ENCODE measurements around the gene PATL2. TPM values are rescaled to one million over a fixed set of nuclear protein-coding genes. Genes with fewer than 3 reads are reported as not detected.

PATL2 gene
- total and polyA plus RNA-seq, 8 donors = 0.92 to 5.8 (median 2.3) TPM; not detected in 1

DNA sequence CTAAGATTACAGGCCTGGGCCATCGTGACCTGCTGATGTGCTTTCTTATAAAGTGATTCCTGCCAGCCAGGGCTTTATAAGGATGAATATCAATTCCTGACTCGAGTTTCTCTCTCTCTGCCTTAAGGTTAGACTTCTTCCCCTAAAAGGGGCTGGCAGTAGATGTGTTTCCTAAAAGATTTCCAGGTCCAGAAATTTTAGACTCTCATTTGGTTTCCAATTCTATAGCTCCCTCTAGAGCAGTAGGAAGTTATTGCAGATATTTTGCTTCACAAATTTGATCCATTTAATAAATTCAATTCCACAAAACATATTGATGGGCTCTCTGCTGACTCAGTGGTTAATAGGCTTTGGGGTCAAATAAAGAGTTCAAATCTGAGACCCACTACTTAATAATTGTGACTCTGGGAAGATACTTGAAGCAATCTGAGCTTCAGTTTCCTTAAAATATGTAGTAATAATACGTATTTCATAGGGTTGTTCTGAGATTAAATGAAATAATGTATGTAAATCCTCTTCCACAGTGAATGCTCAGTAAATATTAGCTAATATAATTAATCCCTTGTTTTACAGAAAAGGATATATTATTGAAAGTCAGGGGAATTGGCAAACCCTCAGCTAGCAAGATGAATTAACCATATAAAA, 27.3 kb upstream of the PATL2 start:
- Histone ChIP-seq H3K4me1 (peaks cover 0 to 24% (median 3%) of the 10 kb centered on the region in 4 donors), H3K27me3 (no peaks in the 10 kb centered on the region), H3K9me3 (no peaks in the 10 kb centered on the region), H3K4me3 (no peak overlapping the region), H3K36me3 (no peaks in the 10 kb centered on the region), H3K27ac (peak overlapping the region in 2 of 5 donors; percentile 22 to 48)
- TF ChIP-seq POLR2AphosphoS5 (IDR thresholded peaks at IDR 0.05) (no peak), CTCF (IDR thresholded peaks at IDR 0.05) (peak in 5 of 7 experiments; percentile 28 to 71 (median 69))
- 61 to 71% (median 64%) methylated on average over 3 of the region's 3 CpGs for WGBS, 5 donors
- peak in 1 of 2 donors; percentile 73 for DNase-seq
- intact Hi-C loops (cut with DNase I; ENCODE audit: low total_unique reads) = loop anchor here (5.0 kb wide), 1 partner anchor 66 kb away; no protein-coding TSS in a partner anchor

DNA sequence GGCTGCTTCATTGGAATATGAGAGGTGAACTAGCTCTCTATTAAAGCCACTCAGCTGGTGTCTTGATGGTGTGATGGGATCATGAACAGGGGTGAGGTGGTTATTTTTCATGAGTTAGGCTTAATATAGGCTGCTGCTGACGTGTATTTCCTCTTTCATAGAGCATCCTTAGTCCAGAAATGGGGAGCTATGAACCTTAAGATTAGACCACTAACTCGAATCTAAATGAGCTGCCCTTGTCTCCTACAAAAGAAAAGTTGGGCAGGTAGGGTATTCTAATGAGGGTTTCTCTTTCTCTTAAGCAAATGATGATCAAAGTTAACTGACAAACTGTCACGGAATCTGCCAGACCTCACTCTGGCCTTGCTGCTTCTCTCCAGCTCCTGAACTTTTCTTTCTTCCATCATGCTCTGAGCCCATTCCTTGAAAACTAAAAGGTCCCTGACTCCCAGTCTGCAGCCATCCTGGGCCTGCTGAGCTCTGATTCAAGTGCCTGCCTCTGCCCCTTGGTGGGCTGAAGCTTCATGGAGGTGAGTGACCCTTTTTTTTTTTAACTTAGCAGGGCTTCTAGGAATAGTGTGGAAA, 25.1 kb upstream of the PATL2 start, which contains the start of gene TRIM69:
Gene TRIM69, plus strand, starts transcription at position 348 of the 585 bp plus-strand sequence. Its CDS starts 177 bp downstream, at position 525.
- WGBS, 5 donors = 62 to 78% (median 70%) methylated on average over 3 of the region's 3 CpGs
- no peak for DNase-seq
- Histone ChIP-seq H3K36me3 (peaks cover 0 to 10% (median 6%) of the 10 kb centered on the region in 4 donors), H3K27ac (peak within 1 kb of the TSS; percentile 54 to 80 (median 67)), H3K9me3 (no peaks in the 10 kb centered on the region), H3K4me3 (no peak within 1 kb of the TSS), H3K4me1 (peaks cover 0 to 36% (median 7%) of the 10 kb centered on the region in 4 donors), H3K27me3 (no peaks in the 10 kb centered on the region)
- TF ChIP-seq CTCF (IDR thresholded peaks at IDR 0.05) (no peak), POLR2A (IDR thresholded peaks at IDR 0.05) (no peak), POLR2AphosphoS5 (IDR thresholded peaks at IDR 0.05) (no peak), EP300 (IDR thresholded peaks at IDR 0.05) (no peak)
- intact Hi-C loops (cut with DNase I; ENCODE audit: low total_unique reads) = loop anchor here (5.0 kb wide), 1 partner anchor 64 kb away; no protein-coding TSS in a partner anchor

DNA sequence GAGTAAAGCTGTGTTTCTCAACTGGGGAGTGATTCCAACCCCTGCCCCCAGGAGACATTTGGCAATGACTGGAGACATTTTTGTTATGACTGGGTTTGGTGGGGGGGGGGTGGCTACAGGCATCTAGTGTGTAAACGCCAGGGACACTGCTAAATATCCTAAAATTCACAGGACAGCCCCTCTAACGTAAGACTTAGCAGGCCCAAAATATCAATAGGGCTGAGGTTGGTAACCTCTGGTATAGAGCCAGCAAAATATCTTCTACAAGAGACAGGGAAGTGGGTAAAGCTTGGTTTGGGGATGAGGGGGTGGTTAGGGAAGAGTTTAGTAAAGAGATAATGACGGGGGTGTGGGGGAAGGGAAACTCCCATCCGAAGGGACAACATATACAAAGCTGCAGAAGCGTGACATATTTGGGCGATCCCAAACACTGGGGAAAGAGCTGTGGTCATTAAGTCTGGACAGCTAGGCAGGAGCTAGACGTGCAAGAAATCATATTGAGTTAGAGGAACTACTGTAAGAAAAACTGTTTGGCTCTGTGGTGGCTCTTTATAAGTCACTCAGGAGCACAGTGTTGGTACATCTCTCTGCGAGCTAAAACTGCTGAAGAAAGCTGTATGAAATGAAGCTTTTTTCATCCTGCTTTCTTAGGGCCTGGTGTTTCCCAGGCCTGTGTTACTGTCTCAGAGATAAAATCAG, 24.5 kb upstream of the PATL2 start:
- Histone ChIP-seq H3K4me3 (no peak overlapping the region), H3K9me3 (no peaks in the 10 kb centered on the region), H3K27me3 (no peaks in the 10 kb centered on the region), H3K4me1 (peaks cover 0 to 43% (median 10%) of the 10 kb centered on the region in 4 donors), H3K27ac (peak overlapping the region; percentile 54 to 80 (median 67)), H3K36me3 (peaks cover 0 to 11% (median 6%) of the 10 kb centered on the region in 4 donors)
- intact Hi-C loops (cut with DNase I; ENCODE audit: low total_unique reads) = loop anchor here (5.0 kb wide), 1 partner anchor 63 kb away; no protein-coding TSS in a partner anchor
- TF ChIP-seq POLR2A (IDR thresholded peaks at IDR 0.05) = no peak
- no peak for TF ChIP-seq EP300 (IDR thresholded peaks at IDR 0.05)
- TF ChIP-seq POLR2AphosphoS5 (IDR thresholded peaks at IDR 0.05) = no peak
- no peak for TF ChIP-seq CTCF (IDR thresholded peaks at IDR 0.05)
- 46 to 63% (median 58%) methylated on average over 8 of the region's 8 CpGs for WGBS, 5 donors
- peak in 1 of 2 donors; percentile 35 for DNase-seq

- Histone ChIP-seq H3K9me3 (no peaks in the 10 kb centered on the region), H3K27ac (peak overlapping the region in 4 of 5 donors; percentile 63 to 80 (median 70)), H3K4me1 (peaks cover 0 to 50% (median 15%) of the 10 kb centered on the region in 4 donors), H3K27me3 (no peaks in the 10 kb centered on the region), H3K4me3 (no peak overlapping the region), H3K36me3 (peaks cover 0 to 11% (median 6%) of the 10 kb centered on the region in 4 donors)
- intact Hi-C loops (cut with DNase I; ENCODE audit: low total_unique reads) = loop anchor here (5.0 kb wide), 1 partner anchor 63 kb away; no protein-coding TSS in a partner anchor
- no peak for DNase-seq
- TF ChIP-seq POLR2AphosphoS5 (IDR thresholded peaks at IDR 0.05) (no peak), EP300 (IDR thresholded peaks at IDR 0.05) (no peak), CTCF (IDR thresholded peaks at IDR 0.05) (no peak), POLR2A (IDR thresholded peaks at IDR 0.05) (no peak)
- 55 to 66% (median 65%) methylated on average over 2 of the region's 2 CpGs for WGBS, 5 donors
These were observed 23.8 kb upstream of the PATL2 start for GRCh38 chr15:44734839-44735481.
